Cardiac muscle cell (in vitro differentiated cells and primary cell): ENCODE data around the gene CLEC12A. TPM values are rescaled to one million over a fixed set of nuclear protein-coding genes. Genes with fewer than 3 reads are reported as not detected.

Experiments
- DNase-seq, 2 donors: peaks; one replicate each; pipeline versions ENCODE4 v3.0.0 to v3.0.0-alpha.2; 2010 to 2017; ENCODE audit warnings: low read depth in 1 of 2, low spot score in 1 of 2
- H3K27ac ChIP-seq: fragments of 200-600 bp; sonication (generic); 2 replicates; pipeline ENCODE4 v1.5.1; 2016
- H3K27me3 ChIP-seq: fragments of 200-600 bp; sonication (generic); 2 replicates; pipeline ENCODE4 v1.6.0; 2016; ENCODE audit warnings: control low read depth
- H3K36me3 ChIP-seq: fragments of 200-600 bp; sonication (generic); 2 replicates; pipeline ENCODE4 v1.5.1; 2016; ENCODE audit warnings: control low read depth
- H3K4me1 ChIP-seq: fragments of 200-600 bp; sonication (generic); 2 replicates; pipeline ENCODE4 v1.8.1; 2017; ENCODE audit warnings: low read depth, mild to moderate bottlenecking, mixed run types
- H3K4me3 ChIP-seq: fragments of 200-600 bp; sonication (generic); 2 replicates; pipeline ENCODE4 v1.5.1; 2016; ENCODE audit warnings: mild to moderate bottlenecking
- H3K9me3 ChIP-seq: fragments of 200-600 bp; sonication (generic); 2 replicates; pipeline ENCODE4 v1.5.1; 2017; ENCODE audit warnings: low read depth, mild to moderate bottlenecking, control low read depth
- CTCF ChIP-seq: IDR thresholded peaks from 2 replicates; pipeline ENCODE4 v1.5.1; 2012; ENCODE audit warnings: low read depth, mild to moderate bottlenecking, low read length
- polyA plus RNA-seq: library from polyadenylated mRNA; unstranded; fragments of >200 nt; fragmentation: Nextera tagmentation; extraction: Ambion mirVana; gene quantifications from 2 replicates; pipeline ENCODE4 v1.2.1, GENCODE V29; 2016
- total RNA-seq: library from RNA; depleted of rRNA; stranded (reverse); fragments of >200 nt; gene quantifications from 2 replicates; pipeline ENCODE4 v1.2.3, GENCODE V29; 2016

CLEC12A gene
- total and polyA plus RNA-seq, 2 experiments from 2014 or later, result not detected

DNA sequence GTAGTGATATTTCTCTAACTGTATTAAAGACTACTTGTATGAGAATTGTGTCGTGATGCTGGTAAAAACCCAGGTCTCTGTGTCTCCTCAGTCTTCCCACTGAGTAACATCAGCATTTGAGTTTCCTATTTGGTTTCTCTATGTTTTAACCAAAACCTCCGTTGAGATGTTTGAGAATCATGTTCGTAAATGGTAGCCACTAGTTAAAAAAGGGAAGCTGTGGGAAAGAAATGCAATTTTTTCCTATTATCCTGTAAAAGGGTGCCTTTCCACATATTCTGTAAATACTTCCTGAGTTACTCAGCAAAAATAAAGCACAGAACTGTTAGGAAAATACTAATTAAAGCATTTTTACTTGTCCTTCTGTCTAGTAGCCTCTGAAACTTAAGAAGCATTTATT lies 20.7 kb downstream of the CLEC12A start:
- H3K27ac ChIP-seq, result no peak overlapping the region
- H3K4me1 ChIP-seq, result no peaks in the 10 kb centered on the region
- DNase-seq, result no peak
- no peaks in the 10 kb centered on the region for H3K27me3 ChIP-seq
- TF ChIP-seq CTCF, result no peak
- no peak overlapping the region for H3K4me3 ChIP-seq
- H3K36me3 ChIP-seq, result no peaks in the 10 kb centered on the region
- no peaks in the 10 kb centered on the region for H3K9me3 ChIP-seq

GRCh38 chr12:9992296-9992695 lies 21.1 kb downstream of the CLEC12A start:
- no peaks in the 10 kb centered on the region for H3K36me3 ChIP-seq
- TF ChIP-seq CTCF, result no peak
- H3K4me3 ChIP-seq, result no peak overlapping the region
- no peaks in the 10 kb centered on the region for H3K27me3 ChIP-seq
- H3K4me1 ChIP-seq, result no peaks in the 10 kb centered on the region
- no peaks in the 10 kb centered on the region for H3K9me3 ChIP-seq
- DNase-seq, result no peak
- no peak overlapping the region for H3K27ac ChIP-seq

- TF ChIP-seq CTCF, result no peak
- H3K9me3 ChIP-seq, result no peaks in the 10 kb centered on the region
- no peak for DNase-seq
- no peaks in the 10 kb centered on the region for H3K36me3 ChIP-seq
- no peak within 1 kb of the TSS for H3K27ac ChIP-seq
- no peaks in the 10 kb centered on the region for H3K4me1 ChIP-seq
- H3K27me3 ChIP-seq, result no peaks in the 10 kb centered on the region
- no peak within 1 kb of the TSS for H3K4me3 ChIP-seq
These were observed 27.8 kb downstream of the CLEC12A start, which contains the start of gene CLEC1B for GRCh38 chr12:9999016-9999415. CLEC1B (minus strand) TSS chr12:9999121; CDS start chr12:9999100, 21 bp downstream.

DNA sequence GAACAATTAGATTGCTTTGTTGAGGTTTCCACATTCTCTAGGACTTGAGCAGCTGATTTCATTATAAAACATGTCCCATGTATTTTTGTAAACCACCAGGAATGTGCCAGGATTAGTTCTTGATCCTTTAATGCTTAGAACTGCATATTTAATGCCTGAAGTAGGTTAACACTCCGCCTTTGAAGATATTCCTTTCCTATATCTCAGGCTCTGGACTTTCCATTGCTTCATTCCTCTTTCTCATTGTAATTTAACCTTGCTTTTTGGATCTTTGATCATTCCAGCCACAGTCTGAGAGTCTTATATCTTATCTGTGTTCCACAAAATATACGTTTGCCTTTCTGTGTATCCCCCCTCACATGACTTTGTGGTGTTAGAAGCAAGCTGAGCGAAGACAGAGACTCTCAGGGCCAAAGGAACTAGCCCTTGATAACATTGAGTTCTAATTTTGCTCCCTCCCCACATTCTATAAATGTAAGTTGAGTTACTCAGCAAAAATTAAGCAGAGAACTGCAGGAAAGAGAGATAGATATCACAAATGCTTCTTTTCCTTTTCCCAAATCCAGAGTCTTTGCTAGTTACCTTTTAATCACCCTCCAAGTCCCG lies 30.1 kb downstream of the CLEC12A start:
- no peak for DNase-seq
- Histone ChIP-seq H3K27me3 (no peaks in the 10 kb centered on the region), H3K9me3 (no peaks in the 10 kb centered on the region), H3K4me3 (no peak overlapping the region), H3K4me1 (no peaks in the 10 kb centered on the region), H3K36me3 (no peaks in the 10 kb centered on the region), H3K27ac (no peak overlapping the region)
- no peak for TF ChIP-seq CTCF

- H3K4me3 ChIP-seq, result no peak overlapping the region
- no peak for TF ChIP-seq CTCF
- H3K36me3 ChIP-seq, result no peaks in the 10 kb centered on the region
- H3K27ac ChIP-seq, result no peak overlapping the region
- no peaks in the 10 kb centered on the region for H3K4me1 ChIP-seq
- H3K9me3 ChIP-seq, result no peaks in the 10 kb centered on the region
- H3K27me3 ChIP-seq, result no peaks in the 10 kb centered on the region
- DNase-seq, result no peak
These were observed 41.6 kb downstream of the CLEC12A start for GRCh38 chr12:10012630-10013330.
